Measurements from ENCODE around the gene CASP3. TPM values are rescaled to one million over a fixed set of nuclear protein-coding genes. Genes with fewer than 3 reads are reported as not detected.

The CASP3 gene
- total and polyA plus RNA-seq, 11 donors, result 7.3 to 32.0 (median 15.8) TPM

DNA sequence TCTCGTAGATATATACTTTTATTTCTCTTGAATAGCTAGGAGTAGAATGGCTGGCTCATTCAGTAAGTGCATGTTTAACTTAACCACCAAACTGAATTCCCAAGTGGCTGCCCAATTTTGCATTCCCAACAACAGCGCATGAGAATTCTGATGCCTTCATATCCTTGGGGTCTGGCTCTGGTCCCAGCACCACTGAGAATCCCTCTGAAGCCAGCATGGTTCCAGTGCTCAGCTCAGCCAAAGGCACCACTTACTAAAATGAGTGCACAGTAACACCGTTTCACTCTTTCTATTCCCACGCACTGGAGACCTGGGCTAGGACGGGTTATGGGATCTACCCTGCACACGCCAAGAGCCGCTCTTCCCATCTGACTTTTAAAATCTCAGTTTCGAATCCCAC lies 60.4 kb downstream of the CASP3 start:
- WGBS, 4 donors, result 86 to 89% (median 87%) methylated on average over 8 of the region's 8 CpGs
- H3K9me3 ChIP-seq, result no peaks in the 10 kb centered on the region
- no peak overlapping the region for H3K4me3 ChIP-seq
- no peaks in the 10 kb centered on the region for H3K4me1 ChIP-seq
- DNase-seq (no peak), ATAC-seq (no peak)
- intact Hi-C loops (cut with DNase I), result no loop called here
- H3K27ac ChIP-seq, result no peak overlapping the region
- no peak for TF ChIP-seq POLR2A (IDR thresholded peaks at IDR 0.05)
- TF ChIP-seq, protein P1, sequence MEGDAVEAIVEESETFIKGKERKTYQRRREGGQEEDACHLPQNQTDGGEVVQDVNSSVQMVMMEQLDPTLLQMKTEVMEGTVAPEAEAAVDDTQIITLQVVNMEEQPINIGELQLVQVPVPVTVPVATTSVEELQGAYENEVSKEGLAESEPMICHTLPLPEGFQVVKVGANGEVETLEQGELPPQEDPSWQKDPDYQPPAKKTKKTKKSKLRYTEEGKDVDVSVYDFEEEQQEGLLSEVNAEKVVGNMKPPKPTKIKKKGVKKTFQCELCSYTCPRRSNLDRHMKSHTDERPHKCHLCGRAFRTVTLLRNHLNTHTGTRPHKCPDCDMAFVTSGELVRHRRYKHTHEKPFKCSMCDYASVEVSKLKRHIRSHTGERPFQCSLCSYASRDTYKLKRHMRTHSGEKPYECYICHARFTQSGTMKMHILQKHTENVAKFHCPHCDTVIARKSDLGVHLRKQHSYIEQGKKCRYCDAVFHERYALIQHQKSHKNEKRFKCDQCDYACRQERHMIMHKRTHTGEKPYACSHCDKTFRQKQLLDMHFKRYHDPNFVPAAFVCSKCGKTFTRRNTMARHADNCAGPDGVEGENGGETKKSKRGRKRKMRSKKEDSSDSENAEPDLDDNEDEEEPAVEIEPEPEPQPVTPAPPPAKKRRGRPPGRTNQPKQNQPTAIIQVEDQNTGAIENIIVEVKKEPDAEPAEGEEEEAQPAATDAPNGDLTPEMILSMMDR (IDR thresholded peaks at IDR 0.05), result no peak
- no peaks in the 10 kb centered on the region for H3K36me3 ChIP-seq
- no peaks in the 10 kb centered on the region for H3K27me3 ChIP-seq

DNA sequence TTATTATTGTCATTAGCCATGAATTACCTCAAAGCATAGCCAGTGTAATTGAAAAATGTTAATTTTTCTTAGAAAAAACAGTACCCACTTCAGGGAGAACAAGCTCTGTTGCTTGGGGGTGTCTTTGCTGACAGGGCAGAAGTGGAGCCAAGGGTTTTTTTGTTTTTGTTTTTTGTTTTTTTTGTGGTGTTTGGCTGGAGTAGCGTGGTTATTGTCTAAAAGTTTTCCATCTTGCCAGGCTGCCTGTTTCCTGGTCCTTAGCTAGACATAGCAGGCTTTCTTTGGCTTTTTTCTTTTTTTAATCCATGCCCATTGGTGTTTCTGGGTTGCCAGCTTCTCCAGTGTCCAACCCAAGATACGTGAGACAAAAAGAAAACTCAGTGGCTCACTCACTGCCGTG lies 61.5 kb downstream of the CASP3 start:
- 82 to 87% (median 86%) methylated on average over 3 of the region's 3 CpGs for WGBS, 4 donors
- Histone ChIP-seq H3K4me3 (no peak overlapping the region), H3K36me3 (no peaks in the 10 kb centered on the region), H3K27ac (no peak overlapping the region), H3K9me3 (no peaks in the 10 kb centered on the region), H3K4me1 (no peaks in the 10 kb centered on the region), H3K27me3 (no peaks in the 10 kb centered on the region)
- DNase-seq (no peak), ATAC-seq (no peak)
- TF ChIP-seq POLR2A (IDR thresholded peaks at IDR 0.05), result no peak
- intact Hi-C loops (cut with DNase I), result no loop called here

DNA sequence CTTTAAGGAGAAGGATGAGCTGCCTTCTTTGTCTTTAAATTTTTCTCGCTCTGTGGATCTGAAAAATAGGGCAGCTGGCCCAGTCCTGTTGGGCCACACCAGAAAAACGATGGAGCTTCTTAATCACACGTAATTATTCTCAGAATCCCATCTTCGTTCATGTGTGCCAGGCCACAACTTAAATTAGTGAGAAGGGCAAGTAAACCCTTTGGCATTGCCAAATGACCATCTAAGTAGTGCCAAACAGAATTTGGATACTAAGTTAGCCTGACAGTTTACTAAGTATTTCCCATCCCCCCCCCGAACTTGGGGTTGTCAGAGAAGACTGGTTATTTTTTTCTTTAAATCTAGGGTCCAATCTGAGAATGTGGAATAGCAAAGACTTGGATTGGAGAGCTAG lies 62.0 kb downstream of the CASP3 start:
- 91 to 96% (median 92%) methylated on average over 5 of the region's 5 CpGs for WGBS, 4 donors
- ATAC-seq (no peak), DNase-seq (no peak)
- intact Hi-C loops (cut with DNase I), result no loop called here
- Histone ChIP-seq H3K4me1 (no peaks in the 10 kb centered on the region), H3K4me3 (no peak overlapping the region), H3K36me3 (no peaks in the 10 kb centered on the region), H3K9me3 (no peaks in the 10 kb centered on the region), H3K27me3 (no peaks in the 10 kb centered on the region), H3K27ac (no peak overlapping the region)
- TF ChIP-seq, protein P1 (IDR thresholded peaks at IDR 0.05), result no peak
- no peak for TF ChIP-seq POLR2A (IDR thresholded peaks at IDR 0.05)

DNA sequence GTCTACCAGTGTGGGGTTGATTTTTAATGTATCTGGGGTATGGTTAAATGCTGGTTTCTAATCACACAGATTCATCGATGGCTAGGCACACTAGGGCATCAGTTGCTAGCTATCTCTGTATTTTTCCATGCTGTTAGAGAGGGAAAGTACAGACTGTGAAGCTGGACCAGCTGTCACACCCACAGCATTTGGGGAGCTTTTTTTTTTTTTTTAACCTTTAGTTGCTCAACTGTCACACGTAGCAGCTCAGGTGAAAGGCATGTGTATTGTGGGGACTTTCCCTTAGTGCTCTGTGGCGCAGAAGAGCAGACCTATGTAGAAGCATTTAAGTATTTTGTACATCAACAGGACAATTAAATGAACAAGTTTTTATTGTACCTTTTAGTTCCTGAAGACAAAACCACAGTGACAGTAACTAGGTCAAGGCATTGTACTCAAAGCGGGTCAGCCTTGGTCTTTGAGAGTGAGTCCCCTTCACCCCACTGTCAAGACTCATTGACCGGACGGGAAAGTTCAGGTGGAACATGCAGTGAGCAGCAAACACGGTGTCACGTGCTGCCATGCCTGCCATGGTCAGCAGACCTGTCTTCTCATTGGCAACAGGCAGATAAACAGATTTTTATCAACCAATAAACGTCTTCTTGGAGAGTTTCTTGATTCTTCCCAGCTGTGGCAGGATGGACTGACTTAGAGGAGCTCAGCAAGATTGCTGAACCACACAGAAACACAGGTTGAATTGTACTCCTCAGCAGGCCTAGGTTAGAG lies 65.3 kb downstream of the CASP3 start:
- DNase-seq (no peak), ATAC-seq (no peak)
- Histone ChIP-seq H3K36me3 (no peaks in the 10 kb centered on the region), H3K4me1 (no peaks in the 10 kb centered on the region), H3K27me3 (no peaks in the 10 kb centered on the region), H3K27ac (no peak overlapping the region), H3K9me3 (peaks cover 0 to 9% (median 0%) of the 10 kb centered on the region in 12 donors), H3K4me3 (no peak overlapping the region)
- 73 to 90% (median 85%) methylated on average over 9 of the region's 9 CpGs for WGBS, 4 donors
- TF ChIP-seq, protein P1 (IDR thresholded peaks at IDR 0.05), result no peak
- TF ChIP-seq POLR2A (IDR thresholded peaks at IDR 0.05), result no peak
- intact Hi-C loops (cut with DNase I), result no loop called here

Other genes with a start within 250 kb of the CASP3 start
- gene IRF2, start 174.9 kb downstream of the CASP3 start, total RNA-seq, result 10 to 100 TPM; 21.7 to 47.2 (median 28.7) TPM
- 10 to 100 TPM; 11.5 to 12.0 TPM for gene IRF2, start 174.9 kb downstream of the CASP3 start, polyA plus RNA-seq
- gene PRIMPOL, start 291 bp upstream of the CASP3 start, total RNA-seq, result 10 to 100 TPM in 7 of 9 donors, 1 to 10 TPM in 2; 5.4 to 12.4 (median 10.6) TPM
- 10 to 100 TPM in 1 of 2 donors, 1 to 10 TPM in 1; 5.2 to 24.8 TPM for gene PRIMPOL, start 291 bp upstream of the CASP3 start, polyA plus RNA-seq
- 1 to 10 TPM in 6 of 9 donors, under 1 TPM in 3; 0.36 to 7.1 (median 1.3) TPM for gene CENPU, start 84.6 kb upstream of the CASP3 start, total RNA-seq
- gene CENPU, start 84.6 kb upstream of the CASP3 start, polyA plus RNA-seq, result 1 to 10 TPM; 1.0 to 1.2 TPM
- gene ACSL1, start 176.5 kb upstream of the CASP3 start, total RNA-seq, result 100 to 1,000 TPM; 171 to 603 (median 266) TPM
- gene ACSL1, start 176.5 kb upstream of the CASP3 start, polyA plus RNA-seq, result 100 to 1,000 TPM; 236 to 301 TPM